Neural progenitor cell (in vitro differentiated cells): ENCODE results near the gene JMJD8.

Experiments used
- CTCF ChIP-seq: fragments of 200-600 bp; sonication (generic); IDR thresholded peaks from 2 replicates; pipeline ENCODE4 v1.5.1; 2017; ENCODE audit warnings: antibody characterized with exemption, mild to moderate bottlenecking
- EZH2 ChIP-seq: fragments of 200-600 bp; sonication (generic); IDR thresholded peaks from 2 replicates; pipeline ENCODE4 v1.6.1; 2017; ENCODE audit warnings: antibody characterized with exemption, mild to moderate bottlenecking, moderate library complexity

- TF ChIP-seq CTCF (no peak), EZH2 (no peak)
Observed at GRCh38 chr16:661184-661821, 22.8 kb downstream of the JMJD8 start.
